PC-9 (cell line): ENCODE measurements around the gene MYO5C. TPM values are rescaled to one million over a fixed set of nuclear protein-coding genes. Genes with fewer than 3 reads are reported as not detected.

Experiments used
- BruUV-seq: library from RNA; stranded (reverse); fragments of 400-500 nt; replicated peaks from 2 replicates; lab custom pipeline; 2021; lab: Mats Ljungman, UMichigan
- CTCF ChIA-PET: fragments of 300-600 bp; sonication (Branson Sonifier 250); formaldehyde crosslinking; loops from one replicate; lab custom pipeline; 2022; ENCODE audit warnings: antibody characterized with exemption; lab: Charles Lee
- POLR2A ChIA-PET: fragments of 300-600 bp; sonication (Branson Sonifier 250); formaldehyde crosslinking; loops from one replicate; lab custom pipeline; 2022; ENCODE audit warnings: antibody characterized with exemption; ENCODE audit not compliant: unreplicated experiment; lab: Charles Lee
- DNase-seq, 2 experiments: peaks; one replicate each; pipeline versions ENCODE4 v3.0.0 to v3.0.0-alpha.2; 2015 to 2022; ENCODE audit warnings: mixed read lengths in 1 of 2
- H2AFZ ChIP-seq: fragments of 200-600 bp; sonication (generic); 2 replicates; pipeline ENCODE4 v1.8.1; 2017; ENCODE audit warnings: antibody characterized with exemption
- H3F3A ChIP-seq: fragments of 200-600 bp; sonication (generic); 2 replicates; pipeline ENCODE4 v1.8.1; 2017; ENCODE audit warnings: antibody characterized with exemption, mild to moderate bottlenecking, low read depth; ENCODE audit not compliant: insufficient read depth
- H3K27ac ChIP-seq: fragments of 200-600 bp; sonication (generic); 2 replicates; pipeline ENCODE4 v1.6.1; 2016; ENCODE audit warnings: mixed run types
- H3K27me3 ChIP-seq: fragments of 200-600 bp; sonication (generic); 2 replicates; pipeline ENCODE4 v1.6.1; 2016; ENCODE audit warnings: low read depth, mixed run types; ENCODE audit not compliant: insufficient read depth
- H3K36me3 ChIP-seq: fragments of 200-600 bp; sonication (generic); 2 replicates; pipeline ENCODE4 v1.6.1; 2016; ENCODE audit warnings: low read depth, mixed run types
- H3K4me1 ChIP-seq: fragments of 200-600 bp; sonication (generic); replicated peaks from 2 replicates; pipeline ENCODE4 v1.6.1; 2016; ENCODE audit warnings: mixed run types; ENCODE audit not compliant: insufficient read depth
- H3K4me2 ChIP-seq: fragments of 200-600 bp; sonication (generic); 2 replicates; pipeline ENCODE4 v1.6.1; 2017; ENCODE audit warnings: mixed run types
- H3K4me3 ChIP-seq: fragments of 200-600 bp; sonication (generic); 2 replicates; pipeline ENCODE4 v1.6.1; 2016; ENCODE audit warnings: mixed run types
- H3K79me2 ChIP-seq: fragments of 200-600 bp; sonication (generic); 2 replicates; pipeline ENCODE4 v1.6.1; 2017; ENCODE audit warnings: low read depth, mixed run types
- H3K9me2 ChIP-seq: fragments of 200-600 bp; sonication (generic); 2 replicates; pipeline ENCODE4 v1.8.1; 2017; ENCODE audit warnings: mild to moderate bottlenecking; ENCODE audit not compliant: insufficient read depth
- H3K9me3 ChIP-seq: fragments of 200-600 bp; sonication (generic); 2 replicates; pipeline ENCODE4 v1.8.1; 2016; ENCODE audit warnings: low read depth; ENCODE audit not compliant: insufficient read depth
- H4K20me1 ChIP-seq: fragments of 200-600 bp; sonication (generic); 2 replicates; pipeline ENCODE4 v1.8.1; 2017; ENCODE audit not compliant: insufficient read depth
- CTCF ChIP-seq: fragments of 200-600 bp; sonication (generic); conservative IDR thresholded peaks from 2 replicates; pipeline ENCODE4 v1.6.1; 2017; ENCODE audit warnings: mixed run types, antibody characterized with exemption, mild to moderate bottlenecking, moderate library complexity
- EZH2 ChIP-seq: fragments of 200-600 bp; sonication (generic); IDR thresholded peaks from 2 replicates; pipeline ENCODE4 v1.8.0; 2017; ENCODE audit warnings: antibody characterized with exemption, low read depth
- intact Hi-C: fragments of 100-400 bp; cut with micrococcal nuclease; formaldehyde crosslinking; loops from one replicate; pipeline ENCODE4 v1.10.0; 2022; ENCODE audit not compliant: unreplicated experiment
- total RNA-seq: library from RNA; stranded (reverse); gene quantifications from 2 replicates; pipeline ENCODE4 v1.2.3, GENCODE V29; 2021

The MYO5C gene
- total RNA-seq, 1 experiment from 2014 or later = 41.1 TPM

GRCh38 chr15:52183562-52184173, 111.9 kb downstream of the MYO5C start:
- Histone ChIP-seq H2AFZ (no peak overlapping the region), H3K27ac (no peak overlapping the region), H3K4me1 (peaks cover 5% of the 10 kb centered on the region), H3K27me3 (no peaks in the 10 kb centered on the region), H3K36me3 (no peaks in the 10 kb centered on the region), H3F3A (no peaks in the 10 kb centered on the region), H3K9me3 (no peaks in the 10 kb centered on the region), H3K4me2 (no peak overlapping the region), H3K9me2 (no peaks in the 10 kb centered on the region), H3K79me2 (no peaks in the 10 kb centered on the region), H4K20me1 (no peaks in the 10 kb centered on the region), H3K4me3 (no peak overlapping the region)
- POLR2A ChIA-PET = no interaction called here
- intact Hi-C loops = no loop called here
- DNase-seq = peak in 1 of 2 experiments; percentile 31
- no peak for TF ChIP-seq EZH2
- TF ChIP-seq CTCF = peak; percentile 65
- no TSS peak for BruUV-seq
- CTCF ChIA-PET = interaction anchor here (0.6 kb wide), 1 partner anchor 370 kb away, joined by 3 read pairs; no protein-coding TSS in a partner anchor

GRCh38 chr15:52181938-52182780, 113.4 kb downstream of the MYO5C start:
- intact Hi-C loops = no loop called here
- TF ChIP-seq EZH2 (no peak), CTCF (no peak)
- Histone ChIP-seq H3K4me1 (peaks cover 11% of the 10 kb centered on the region), H3K4me2 (no peak overlapping the region), H3K9me2 (no peaks in the 10 kb centered on the region), H3K4me3 (no peak overlapping the region), H3K36me3 (no peaks in the 10 kb centered on the region), H3F3A (no peaks in the 10 kb centered on the region), H3K27me3 (no peaks in the 10 kb centered on the region), H3K9me3 (no peaks in the 10 kb centered on the region), H3K27ac (no peak overlapping the region), H4K20me1 (no peaks in the 10 kb centered on the region), H3K79me2 (no peaks in the 10 kb centered on the region), H2AFZ (no peak overlapping the region)
- no peak for DNase-seq
- no TSS peak for BruUV-seq
- ChIA-PET CTCF (no interaction called here), POLR2A (interaction anchor here (0.5 kb wide), 1 partner anchor 250 kb away, joined by 11 read pairs; no protein-coding TSS in a partner anchor)

GRCh38 chr15:52180851-52181450, 114.7 kb downstream of the MYO5C start:
- H3K9me2 ChIP-seq = no peaks in the 10 kb centered on the region
- no peak overlapping the region for H3K4me3 ChIP-seq
- H3K4me1 ChIP-seq = peaks cover 11% of the 10 kb centered on the region
- POLR2A ChIA-PET = interaction anchor here (0.6 kb wide), 1 partner anchor 209 kb away, joined by 3 read pairs; the partner anchor contains the start of gene LEO1
- CTCF ChIA-PET = no interaction called here
- no peak for TF ChIP-seq EZH2
- no peak for TF ChIP-seq CTCF
- intact Hi-C loops = no loop called here
- no peak for DNase-seq
- no TSS peak for BruUV-seq
- no peak overlapping the region for H3K27ac ChIP-seq
- H3K4me2 ChIP-seq = no peak overlapping the region
- no peaks in the 10 kb centered on the region for H3K79me2 ChIP-seq
- no peaks in the 10 kb centered on the region for H3F3A ChIP-seq
- H4K20me1 ChIP-seq = no peaks in the 10 kb centered on the region
- H3K9me3 ChIP-seq = no peaks in the 10 kb centered on the region
- H3K27me3 ChIP-seq = no peaks in the 10 kb centered on the region
- no peak overlapping the region for H2AFZ ChIP-seq
- H3K36me3 ChIP-seq = no peaks in the 10 kb centered on the region
